Hematopoietic multipotent progenitor cell treated with erythropoietin and hydrocortisone succinate and interleukin-3 and kit ligand, for 17 days (in vitro differentiated cells): Measurements from ENCODE around the gene PNPLA7.
A peak's percentile ranks its signal among the peaks of the same experiment; 100 is the strongest.
"Not testable (repeated sequence)": the region's sequence is repeated elsewhere in the genome, so short reads cannot be mapped to it uniquely, and the experiment has no call there.

ENCODE experiments used
- DNase-seq: peaks from one replicate; pipeline ENCODE4 v3.0.0-alpha.2; 2015; ENCODE audit warnings: low spot score

PNPLA7 gene

DNA sequence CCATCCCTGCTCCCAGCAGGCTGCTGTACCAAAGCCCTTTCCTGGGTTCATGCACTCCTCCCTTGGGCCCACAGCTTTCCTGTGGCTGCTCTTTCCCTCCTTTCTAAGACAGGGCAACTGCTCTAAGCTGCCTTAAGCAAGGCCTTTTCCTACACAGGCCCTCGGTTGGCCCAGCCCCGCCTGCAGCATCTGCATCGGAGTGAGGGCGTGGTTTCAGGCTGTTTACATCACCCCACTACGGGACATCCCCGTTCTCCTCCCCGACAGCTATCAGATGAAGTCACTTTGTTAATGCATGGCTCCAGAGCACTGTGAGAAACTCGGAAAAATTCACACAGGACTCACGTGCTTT lies 25.1 kb upstream of the PNPLA7 start:
- DNase-seq = peak; percentile 84

DNA sequence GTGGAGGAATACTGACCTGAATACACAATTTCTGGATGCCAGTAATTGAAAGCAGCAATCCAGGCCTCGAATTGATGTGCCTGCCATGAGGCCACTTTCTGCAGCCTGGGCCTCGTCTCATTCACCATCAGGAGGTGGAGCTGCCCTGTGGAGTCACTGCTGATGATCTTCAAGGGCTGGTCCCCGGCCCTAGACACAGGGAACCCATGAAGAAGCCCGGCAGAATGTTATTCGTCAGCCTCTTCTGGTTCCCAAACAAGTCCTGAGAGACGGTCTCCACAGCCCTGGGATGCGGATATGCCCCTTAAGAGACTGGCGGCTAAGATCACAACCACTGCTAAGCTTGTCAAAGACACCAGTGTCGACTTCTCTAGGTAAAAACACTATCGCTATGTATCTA lies 24.0 kb upstream of the PNPLA7 start:
- DNase-seq = no peak

DNA sequence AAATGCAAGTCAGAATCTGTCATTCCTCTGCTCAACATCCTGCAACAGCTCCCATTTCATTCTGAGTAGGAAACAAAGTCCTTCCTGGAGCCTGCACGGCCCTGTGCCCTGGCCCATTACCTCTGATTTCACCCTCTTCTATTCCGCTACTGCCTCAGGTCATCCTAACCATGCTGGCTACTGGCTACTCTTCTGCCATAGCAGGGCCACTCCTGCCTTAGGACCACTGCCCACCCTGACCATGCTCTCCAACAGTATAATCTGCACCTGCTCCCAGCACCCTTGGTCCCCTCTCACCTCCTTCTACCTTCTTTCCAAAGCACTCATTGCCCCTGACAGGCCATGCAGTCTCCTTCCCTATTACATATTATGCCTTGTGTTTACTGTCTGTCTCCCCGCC lies 20.4 kb upstream of the PNPLA7 start:
- no peak for DNase-seq

DNA sequence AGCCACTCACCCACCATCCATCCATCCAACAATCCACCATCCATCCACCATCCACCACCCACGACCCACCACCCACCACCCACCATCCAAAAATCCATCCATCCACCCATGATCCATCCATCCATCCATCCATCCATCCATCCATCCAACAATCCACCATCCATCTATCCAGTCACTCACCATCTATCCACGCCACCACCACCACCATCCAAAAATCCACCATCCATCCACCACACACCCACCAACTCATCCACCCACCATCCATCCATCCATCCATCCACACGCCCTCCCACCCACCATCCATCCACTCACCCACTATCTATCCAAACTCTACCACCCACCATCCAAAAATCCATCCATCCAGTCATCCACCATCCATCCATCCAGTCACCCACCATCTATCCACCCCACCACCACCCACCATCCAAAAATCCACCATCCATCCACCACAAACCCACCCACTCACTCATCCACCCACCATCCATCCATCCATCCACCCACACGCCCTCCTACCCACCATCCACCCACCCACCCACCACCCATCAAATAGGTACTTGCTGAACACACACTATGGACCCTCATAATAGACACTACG lies 19.5 kb upstream of the PNPLA7 start:
- DNase-seq = no peak

DNA sequence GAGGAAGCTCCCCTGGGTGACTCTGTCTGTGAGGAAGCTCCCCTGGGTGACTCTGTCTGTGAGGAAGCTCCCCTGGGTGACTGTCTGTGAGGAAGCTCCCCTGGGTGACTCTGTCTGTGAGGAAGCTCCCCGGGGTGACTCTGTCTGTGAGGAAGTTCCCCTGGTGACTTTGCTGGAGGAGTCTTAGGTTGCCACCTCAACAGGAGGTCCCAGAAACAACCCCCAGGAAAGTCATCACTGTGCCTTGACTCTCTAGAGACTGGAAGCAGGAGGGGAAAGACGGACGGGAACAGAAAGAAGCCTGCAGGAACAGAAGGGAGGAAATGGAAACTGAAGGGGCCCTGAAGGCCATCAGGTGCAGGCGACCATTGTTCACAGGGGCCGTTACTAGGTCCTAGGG lies 18.2 kb upstream of the PNPLA7 start:
- not testable (repeated sequence) for DNase-seq

DNA sequence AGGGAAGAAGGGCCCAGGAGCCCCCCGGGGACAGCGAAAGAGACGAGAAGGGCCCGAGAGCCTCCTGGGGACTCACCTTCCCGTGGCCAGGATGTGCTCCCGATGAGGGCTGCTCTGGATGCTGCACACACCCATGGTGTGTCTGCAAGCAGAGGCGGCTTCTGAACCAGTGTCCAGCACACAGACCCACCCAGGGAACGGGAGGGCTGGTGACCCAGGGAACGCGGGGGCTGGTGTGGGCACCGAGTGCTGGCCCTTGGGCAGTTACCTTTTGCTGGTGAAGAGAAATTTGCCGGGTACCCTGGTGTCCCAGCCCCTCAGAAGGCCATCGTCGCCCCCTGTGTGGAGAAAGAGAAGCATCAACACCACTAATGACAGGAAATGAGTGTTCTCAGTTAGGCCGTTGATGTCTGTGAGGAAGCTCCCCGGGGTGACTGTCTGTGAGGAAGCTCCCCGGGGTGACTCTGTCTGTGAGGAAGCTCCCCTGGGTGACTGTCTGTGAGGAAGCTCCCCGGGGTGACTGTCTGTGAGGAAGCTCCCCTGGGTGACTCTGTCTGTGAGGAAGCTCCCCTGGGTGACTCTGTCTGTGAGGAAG lies 14.7 kb upstream of the PNPLA7 start:
- DNase-seq = no peak

DNA sequence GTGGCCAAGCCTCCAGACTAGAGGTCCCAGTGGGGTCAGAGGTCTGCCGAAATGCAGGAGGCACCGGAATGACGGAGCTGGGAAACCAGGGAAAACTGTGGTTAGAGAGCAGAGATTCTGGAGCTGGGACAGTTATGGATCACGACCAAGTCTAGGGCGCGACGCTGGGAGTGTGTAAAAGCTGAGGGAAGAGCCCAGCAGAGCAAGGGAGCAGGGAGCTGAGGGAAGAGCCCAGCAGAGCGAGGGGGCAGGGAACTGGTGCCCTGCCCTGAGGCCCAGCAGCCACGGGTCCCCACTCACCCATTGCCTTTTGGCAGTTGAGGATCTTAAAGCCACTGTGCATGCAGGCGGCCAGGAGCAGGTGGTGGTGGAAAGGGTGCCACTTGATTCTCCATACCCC lies 13.9 kb upstream of the PNPLA7 start:
- no peak for DNase-seq

DNA sequence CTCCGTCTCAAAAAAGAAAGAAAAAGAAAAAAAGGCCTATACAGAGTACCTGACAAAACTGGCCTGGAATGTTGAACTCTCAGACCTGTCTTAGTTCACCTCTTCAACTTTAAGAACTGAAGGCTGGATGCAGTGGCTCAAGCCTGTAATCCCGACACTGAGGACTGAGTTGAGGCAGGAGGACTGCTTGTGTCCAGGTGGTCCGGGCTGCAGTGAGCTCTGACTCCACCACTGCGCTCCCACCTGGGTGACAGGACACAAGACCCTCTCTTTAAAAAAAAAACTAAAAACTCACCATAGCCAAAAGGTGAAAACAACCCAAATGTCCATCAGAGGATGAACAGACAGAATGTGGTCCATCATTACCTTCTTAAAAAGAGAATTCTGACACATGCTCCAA lies 7.9 kb upstream of the PNPLA7 start:
- DNase-seq = no peak

DNA sequence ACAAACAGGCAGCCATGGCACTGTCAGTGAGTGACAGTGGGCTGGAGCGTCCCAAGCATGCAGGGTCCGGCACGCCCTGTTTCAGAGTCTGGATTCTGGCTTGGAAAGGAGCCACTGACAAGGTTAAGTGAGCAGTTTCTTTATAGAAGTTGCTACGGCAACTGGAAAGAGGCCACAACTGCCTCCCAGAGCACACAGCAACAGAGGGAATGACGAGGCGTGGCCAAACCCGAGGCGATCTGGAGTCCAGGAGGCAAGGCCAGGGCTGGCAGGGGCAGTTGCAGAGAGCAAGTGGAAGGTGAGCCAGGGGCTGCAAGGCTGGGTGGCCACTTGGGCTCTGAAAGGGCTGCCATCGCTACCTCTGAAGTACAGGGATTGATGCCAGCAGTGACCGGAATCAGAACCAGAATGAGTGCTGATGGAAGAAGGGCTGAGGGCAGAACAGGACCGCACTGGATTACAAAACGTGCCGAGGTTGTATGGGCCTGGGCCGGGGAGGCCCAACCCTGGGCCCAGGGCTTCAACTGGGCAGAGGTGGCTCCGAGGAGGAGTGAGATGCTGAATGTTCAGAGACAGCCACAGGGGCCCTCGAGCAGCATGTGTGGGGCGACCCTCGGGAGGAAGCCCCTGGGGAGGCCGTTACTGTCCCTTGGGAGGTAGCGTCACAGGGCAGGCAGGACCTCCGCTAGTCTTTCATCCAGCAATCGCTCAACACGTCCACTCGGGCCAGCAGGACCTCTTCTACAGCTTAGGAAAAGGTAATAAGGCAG lies 6.1 kb upstream of the PNPLA7 start:
- no peak for DNase-seq

DNA sequence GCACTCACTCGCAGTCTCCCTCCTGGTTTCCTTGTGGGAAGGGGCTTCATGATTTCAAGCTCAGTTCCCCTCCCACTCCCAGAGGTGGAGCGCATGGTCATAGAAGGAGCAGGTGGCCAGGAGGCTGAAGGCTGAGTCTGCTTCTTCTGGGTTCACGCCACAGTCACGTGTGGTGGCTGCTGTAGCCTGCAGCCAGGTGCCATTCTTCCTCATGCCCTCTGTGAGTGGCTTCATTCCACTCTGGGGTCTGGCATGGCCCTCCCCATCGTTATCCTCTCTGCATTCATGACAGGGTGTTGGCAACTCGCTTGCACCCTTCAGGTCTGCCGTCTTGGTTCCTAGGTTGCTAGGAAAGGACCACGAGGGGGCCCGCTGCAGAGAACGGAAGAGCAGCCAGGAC lies 5.0 kb upstream of the PNPLA7 start:
- no peak for DNase-seq

DNA sequence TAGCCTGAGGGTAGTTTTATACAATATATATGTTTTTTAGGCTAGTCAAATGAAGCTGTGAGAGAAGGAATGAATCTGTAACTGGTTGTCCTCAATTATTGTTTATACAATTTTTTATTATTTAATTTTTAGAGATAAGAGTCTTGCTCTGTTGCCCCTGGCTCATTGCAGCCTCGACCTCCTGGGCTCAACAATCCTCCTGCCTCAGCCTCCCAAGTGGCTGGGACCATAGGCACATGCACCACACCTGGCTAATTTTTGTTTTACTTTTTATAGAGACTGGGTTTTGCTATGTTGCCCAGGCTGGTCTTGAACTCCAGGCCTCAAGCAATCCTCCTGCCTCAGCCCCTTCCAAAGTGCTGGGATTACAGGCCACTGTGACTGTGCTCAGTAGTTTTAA lies 4.1 kb upstream of the PNPLA7 start:
- DNase-seq = no peak

DNA sequence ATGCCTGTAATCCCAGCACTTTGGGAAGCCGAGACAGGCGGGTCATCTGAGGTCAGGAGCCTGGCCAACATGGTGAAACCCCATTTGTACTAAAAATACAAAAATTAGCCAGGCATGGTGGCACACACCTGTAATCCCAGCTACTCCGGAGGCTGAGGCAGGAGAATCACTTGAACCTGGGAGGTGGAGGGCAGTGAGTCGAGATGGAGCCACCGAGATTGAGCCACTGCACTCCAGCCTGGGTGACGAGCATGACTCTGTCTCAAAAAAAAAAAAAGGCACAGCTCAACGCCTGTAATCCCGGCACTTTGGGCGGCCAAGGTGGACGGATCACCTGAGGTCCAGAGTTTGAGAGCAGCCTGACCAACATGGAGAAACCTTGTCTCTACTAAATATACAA lies 3.5 kb upstream of the PNPLA7 start:
- DNase-seq = not testable (repeated sequence)

DNA sequence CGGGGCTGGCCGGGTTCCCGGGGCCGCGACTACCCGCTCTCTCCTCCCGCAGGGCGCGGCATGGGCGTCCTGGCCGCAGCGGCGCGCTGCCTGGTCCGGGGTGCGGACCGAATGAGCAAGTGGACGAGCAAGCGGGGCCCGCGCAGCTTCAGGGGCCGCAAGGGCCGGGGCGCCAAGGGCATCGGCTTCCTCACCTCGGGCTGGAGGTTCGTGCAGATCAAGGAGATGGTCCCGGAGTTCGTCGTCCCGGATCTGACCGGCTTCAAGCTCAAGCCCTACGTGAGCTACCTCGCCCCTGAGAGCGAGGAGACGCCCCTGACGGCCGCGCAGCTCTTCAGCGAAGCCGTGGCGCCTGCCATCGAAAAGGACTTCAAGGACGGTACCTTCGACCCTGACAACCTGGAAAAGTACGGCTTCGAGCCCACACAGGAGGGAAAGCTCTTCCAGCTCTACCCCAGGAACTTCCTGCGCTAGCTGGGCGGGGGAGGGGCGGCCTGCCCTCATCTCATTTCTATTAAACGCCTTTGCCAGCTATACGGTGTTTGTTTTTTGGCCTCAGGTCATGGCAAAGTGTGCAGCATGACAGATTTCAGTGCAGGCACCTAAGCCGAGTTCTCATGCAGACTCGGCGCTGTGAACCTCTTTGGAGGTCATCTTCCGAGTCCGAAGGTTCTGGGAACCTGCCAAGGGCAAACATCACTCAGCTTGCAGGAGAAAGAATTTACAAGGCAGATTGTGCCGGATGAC lies 2.0 kb upstream of the PNPLA7 start:
- no peak for DNase-seq

DNA sequence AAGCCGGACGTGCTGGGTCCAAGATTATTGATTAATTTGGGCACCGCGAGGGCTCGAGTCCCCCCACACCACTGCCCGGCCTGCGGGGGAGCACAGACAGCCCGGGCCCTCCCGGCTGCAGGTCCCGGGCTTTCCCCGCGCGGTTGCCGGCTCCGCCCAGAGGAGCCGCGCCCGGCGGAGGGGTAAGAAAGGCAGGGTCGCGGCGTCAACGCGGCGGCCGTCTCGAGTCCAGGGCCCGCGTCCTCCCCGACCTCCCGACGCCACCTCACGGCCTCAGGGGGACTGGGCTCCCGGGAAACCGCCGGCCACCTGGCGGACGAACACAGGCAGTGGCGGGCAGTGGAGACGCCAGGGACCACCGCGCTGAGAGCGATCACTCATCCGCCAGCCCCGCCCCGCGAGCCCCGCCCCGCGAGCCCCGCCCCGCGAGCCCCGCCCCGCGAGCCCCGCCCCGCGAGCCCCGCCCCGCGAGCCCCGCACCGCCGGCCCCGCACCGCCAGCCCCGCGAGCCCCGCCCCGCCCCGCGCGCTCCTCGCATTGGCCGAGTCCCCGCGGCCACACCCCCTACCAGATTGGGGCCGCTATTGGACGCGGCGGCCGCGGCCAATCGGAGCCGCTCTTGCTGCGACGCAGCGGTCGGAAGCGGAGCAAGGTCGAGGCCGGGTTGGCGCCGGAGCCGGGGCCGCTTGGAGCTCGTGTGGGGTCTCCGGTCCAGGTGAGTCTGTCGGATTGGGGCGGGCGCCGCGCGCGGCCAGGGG lies 1.2 kb upstream of the PNPLA7 start, which contains the start of gene MRPL41:
TSS of gene MRPL41 (plus strand) at position 616 of the 758 bp plus-strand sequence. CDS start 203 bp downstream, outside the sequence.
- peak; percentile 88 for DNase-seq

DNA sequence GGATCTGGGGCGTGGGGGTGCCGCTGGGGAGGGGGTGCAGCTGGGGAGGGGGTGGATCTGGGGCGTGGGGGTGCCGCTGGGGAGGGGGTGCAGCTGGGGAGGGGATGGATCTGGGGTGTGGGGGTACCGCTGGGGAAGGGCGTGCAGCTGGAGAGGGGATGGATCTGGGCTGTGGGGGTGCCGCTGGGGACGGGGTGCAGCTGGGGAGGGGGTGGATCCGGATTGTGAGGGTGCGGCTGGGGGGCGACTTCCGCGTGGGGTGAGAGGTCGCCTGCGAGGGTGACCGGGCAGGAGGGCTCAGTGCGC lies 709 bp upstream of the PNPLA7 start:
- not testable (repeated sequence) for DNase-seq

DNA sequence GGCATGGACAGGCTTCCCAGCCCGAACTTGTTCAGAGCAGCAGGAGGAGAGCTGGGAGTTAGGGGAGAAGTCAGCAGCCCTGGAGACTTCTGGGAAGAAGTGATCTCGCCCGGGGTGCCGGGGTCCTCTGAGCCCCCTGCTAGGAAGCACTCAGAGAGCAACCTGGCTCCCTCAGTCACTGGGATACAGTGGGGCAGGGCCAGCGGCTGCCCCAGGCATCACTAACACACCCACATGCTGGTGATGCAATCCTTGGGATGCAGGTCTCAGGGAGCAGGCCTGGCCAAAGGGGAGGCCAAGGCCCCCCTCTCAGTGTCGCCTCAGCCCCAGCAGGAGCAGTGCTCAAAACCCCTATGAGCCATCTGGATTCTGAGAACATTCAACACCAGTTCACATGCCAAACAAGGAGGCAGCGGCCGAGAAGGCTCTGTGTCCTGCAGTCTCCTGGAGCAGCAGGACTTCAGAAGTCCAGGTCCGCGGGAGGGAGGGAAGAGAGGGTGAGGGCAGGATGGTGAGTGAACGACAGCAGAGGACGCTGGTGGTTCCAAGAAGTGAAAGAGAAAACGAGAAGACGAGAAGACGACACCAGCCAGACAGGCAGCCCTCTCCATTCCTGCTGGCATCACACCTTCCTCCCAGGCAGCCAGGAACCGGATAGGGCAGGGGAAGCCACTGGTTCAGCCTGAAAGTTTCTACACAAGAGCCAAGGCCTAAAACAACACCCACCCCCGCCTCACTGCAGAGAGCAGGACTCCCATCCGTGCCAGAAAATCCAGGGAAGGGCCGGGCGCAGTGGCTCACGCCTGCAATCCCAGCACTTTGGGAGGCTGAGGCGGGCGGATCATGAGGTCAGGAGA lies 2.3 kb downstream of the PNPLA7 start:
- no peak for DNase-seq

DNA sequence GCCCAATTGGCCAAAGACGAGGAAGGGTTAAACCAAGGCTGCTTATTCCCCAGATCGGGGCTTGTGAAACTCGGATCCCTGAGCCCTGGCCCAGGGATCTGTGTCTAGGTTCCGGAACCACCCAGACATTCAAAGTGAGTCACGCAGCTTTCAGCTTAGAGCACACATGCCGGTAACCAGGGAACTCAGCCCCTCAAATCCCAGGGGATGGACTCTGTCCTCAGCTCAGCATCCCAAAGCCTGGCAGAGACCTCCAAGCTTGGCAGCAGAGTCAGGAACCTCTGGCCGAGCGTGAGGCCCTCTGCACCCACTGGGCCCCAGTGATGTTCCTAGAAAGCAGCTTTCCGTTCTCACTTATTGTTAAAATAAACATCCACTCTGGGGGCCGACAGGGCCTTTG lies 5.1 kb downstream of the PNPLA7 start:
- no peak for DNase-seq

DNA sequence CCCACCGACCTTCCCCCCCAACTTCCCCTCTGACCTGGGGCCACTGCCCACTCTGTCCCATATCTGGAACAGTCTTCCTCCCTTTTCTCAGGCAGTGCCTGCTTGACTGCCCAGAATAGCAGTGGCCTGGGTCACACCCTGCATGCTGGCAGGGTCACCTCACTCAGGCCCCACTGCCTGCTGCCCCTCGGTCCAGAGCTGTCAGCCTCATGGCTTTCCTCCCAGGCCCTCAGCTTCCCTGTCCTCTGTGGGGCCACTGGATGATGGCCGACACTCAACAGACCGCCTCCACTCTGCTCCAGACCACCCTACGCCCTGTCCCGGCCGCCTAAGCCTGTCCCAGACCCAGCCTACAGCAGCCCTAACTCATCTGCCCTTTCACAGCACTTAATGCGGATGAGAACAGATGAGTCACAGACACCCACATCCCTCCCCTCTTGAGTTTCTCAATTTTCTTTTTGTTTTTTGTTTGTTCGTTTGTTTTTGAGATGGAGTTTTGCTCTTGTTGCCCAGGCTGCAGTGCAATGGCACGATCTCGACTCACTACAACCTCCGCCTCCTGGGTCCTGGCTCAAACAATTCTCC lies 5.9 kb downstream of the PNPLA7 start:
- DNase-seq = no peak

DNA sequence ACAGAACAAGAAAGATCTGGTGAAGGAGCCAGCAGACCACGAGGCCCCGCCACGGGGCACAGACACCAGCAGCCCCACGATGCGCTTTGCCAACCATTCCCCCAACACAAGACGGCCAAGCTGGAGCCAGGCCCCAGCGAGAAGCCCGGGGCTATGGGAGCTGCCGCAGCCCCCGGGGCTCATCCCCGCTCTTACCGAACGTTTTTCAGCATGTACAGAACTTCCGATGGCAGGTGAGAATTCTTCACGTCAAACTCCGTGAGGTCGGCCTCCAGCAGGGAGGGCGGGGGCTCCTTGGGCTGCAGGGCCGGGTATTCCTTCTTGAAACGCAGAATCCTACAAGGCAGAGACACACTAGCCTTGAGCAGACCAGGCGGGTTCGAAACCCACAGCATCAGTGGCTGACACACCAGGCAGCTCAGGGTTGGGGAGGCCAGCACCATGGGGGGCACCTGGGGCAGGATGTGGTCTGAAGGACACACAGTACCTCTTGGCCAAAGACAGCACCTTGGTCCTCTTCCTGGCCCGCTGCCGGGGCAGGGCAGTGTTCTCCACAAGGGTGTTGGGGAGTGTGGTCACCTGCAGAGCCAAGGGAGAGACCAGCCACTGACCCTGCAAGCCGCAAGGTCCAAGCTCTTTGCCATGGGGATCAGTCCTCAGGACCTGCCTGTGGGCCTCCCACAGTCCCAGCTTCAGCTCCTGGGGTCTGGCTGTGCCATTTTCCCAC lies 6.8 kb downstream of the PNPLA7 start:
- DNase-seq = no peak

DNA sequence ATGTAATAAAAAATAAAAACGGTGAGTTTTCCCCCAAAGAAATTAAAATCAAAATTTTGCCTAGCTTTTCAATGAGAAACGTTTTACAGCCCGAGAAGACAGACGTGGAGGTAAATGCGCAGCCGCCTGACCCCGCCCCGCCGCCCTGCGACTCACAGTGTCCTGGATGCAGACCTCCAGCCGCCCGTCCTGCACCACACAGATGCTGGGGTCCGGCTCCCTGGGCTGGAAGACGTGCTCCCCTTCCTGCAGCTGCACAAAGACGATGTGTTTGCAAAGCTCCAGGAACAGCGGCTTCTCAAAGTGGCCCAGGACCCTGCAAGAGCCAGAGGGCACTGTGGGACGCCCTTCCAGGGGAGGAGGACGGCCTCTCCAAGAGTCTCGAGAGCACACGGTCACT lies 7.7 kb downstream of the PNPLA7 start:
- DNase-seq = no peak
